ENCODE data around the gene AP1S1.
A peak's percentile ranks its signal among the peaks of the same experiment; 100 is the strongest.
"Not testable (repeated sequence)": the region's sequence is repeated elsewhere in the genome, so short reads cannot be mapped to it uniquely, and the experiment has no call there.

Gene AP1S1

GRCh38 chr7:101153969-101154692 is at the start of gene AP1S1:
Gene AP1S1, plus strand, starts transcription at chr7:101154476. Its CDS starts 39 bp downstream, at chr7:101154515.
- peak; percentile 77 to 85 for DNase-seq (ENCODE audit: low read depth in 1 of 2, low spot score in 1 of 2)

GRCh38 chr7:101104799-101105198 is 49.5 kb upstream of the AP1S1 start:
- no peak for DNase-seq (ENCODE audit: low read depth in 1 of 2, low spot score in 1 of 2)

DNA sequence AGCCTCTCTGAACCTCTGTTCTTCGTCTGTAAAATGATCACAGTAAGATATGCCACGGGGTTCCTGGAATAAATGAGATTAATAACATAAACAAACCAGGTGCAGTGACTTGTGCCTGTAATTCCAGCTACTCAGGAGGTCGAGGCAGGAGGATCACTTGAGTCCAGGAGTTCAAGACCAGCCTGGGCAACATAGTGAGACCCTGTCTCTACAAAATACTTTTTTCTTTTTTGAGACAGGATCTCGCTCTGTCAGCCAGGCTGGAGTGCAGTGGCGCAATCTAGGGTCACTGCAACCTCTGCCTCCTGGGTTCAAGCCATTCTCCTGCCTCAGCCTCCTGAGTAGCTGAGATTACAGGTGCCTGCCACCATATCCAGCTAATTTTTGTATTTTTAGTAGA is 49.0 kb upstream of the AP1S1 start:
- not testable (repeated sequence) for DNase-seq (ENCODE audit: low read depth in 1 of 2, low spot score in 1 of 2)

DNA sequence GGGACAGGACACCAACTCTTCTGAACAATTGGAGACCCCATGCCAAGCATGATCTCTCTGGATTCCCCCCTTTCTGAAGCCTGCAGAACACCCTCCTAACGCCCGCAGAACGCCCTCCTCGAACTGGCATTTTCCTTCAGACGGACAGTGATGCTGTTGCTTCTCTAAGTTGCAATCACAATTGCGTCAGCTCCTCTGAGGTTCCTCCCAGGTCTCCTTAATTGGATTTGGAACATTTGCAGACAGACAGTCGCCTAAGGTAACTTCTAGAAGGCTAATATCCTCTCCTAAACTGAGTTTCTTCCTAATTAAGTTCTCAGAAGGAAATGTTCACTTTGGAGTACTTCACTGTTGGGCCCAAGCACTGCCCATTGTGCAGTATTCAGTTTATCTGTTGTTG is 47.9 kb upstream of the AP1S1 start:
- no peak for DNase-seq (ENCODE audit: low read depth in 1 of 2, low spot score in 1 of 2)

DNA sequence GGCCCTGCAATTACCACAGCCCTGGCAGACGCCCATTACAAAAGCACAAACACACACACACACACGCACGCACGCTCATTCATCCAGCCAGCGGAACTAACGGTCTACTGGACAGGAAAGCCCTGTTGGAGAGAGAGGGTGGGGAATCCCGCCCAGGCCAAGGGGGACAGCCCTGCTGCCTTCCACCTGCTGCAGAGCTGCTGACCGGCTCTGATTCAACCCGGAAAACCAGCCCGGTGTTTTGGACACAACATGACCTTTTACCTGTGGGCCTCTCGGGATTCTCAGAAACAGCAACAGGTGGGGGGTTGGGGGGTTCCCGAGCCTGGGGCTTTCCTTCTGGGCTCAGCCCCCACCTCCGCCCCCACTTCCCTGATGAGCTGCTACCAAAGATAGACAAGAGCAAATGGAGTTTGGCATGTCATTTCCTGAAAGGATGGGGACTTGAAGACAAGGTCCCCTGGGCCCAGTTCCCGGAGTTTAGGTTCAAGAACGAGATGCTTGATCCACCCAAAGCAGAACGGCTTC is 45.9 kb upstream of the AP1S1 start:
- DNase-seq (ENCODE audit: low read depth in 1 of 2, low spot score in 1 of 2): no peak

DNA sequence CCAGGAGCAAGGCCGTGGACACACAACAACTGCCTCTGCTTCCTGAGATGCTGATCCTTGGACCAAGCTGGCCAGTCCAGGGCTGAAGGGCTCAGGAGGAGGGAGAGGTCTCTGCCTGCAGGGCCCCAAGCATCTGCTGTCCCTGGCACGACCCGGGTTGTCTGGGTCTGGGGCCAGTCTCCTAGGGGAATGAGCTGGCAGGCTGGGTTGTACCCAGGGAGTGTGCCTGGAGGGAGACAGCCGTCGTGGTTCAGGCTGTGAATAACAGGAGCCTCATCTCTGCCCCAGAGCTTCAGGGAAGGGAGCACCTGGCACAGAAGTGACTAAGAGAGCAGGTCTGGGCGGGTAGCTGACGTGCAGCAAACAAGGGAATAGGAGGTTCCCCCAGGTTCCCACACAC is 45.3 kb upstream of the AP1S1 start:
- DNase-seq (ENCODE audit: low read depth in 1 of 2, low spot score in 1 of 2): no peak

GRCh38 chr7:101109368-101109767 is 44.9 kb upstream of the AP1S1 start:
- DNase-seq (ENCODE audit: low read depth in 1 of 2, low spot score in 1 of 2): no peak

DNA sequence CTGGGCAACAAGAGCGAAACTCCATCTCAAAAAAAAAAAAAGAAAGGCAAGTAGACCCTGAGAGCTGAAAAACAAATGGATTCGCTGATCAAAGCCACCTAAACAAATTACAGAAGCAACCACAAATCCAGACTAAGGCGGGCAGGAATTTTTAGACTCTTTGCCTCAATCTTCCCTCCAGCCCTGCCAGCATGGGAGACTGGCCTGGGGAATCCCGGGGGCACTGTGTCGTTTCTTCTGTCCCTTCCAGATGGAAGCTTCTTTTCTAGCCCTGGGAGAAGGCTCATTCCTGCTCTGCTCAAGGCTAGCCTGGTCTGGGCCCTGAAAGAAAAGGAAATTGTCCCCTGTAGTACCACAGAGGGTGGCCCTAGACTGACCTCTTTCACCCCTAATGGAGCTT is 43.0 kb upstream of the AP1S1 start:
- no peak for DNase-seq (ENCODE audit: low read depth in 1 of 2, low spot score in 1 of 2)

DNA sequence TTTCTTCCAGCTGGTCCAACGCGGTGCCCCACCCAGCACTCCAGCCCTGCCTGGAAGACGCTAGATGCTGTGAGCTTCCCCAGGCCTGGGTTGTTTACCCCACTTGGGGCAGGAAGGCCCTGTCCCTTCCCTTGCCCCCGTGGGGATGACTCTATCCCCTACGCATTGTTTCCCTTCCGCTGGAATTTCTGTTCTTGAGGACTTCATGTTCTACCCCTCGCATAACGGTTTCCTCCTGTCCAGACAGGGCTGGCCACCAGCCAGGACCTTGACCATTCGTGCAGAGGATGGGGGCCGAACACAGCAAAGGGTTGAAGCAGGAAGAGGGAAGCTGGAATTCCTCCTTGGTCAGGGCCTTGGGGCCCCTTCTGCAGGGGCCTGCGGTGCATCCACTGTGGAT is 42.0 kb upstream of the AP1S1 start:
- no peak for DNase-seq (ENCODE audit: low read depth in 1 of 2, low spot score in 1 of 2)

DNA sequence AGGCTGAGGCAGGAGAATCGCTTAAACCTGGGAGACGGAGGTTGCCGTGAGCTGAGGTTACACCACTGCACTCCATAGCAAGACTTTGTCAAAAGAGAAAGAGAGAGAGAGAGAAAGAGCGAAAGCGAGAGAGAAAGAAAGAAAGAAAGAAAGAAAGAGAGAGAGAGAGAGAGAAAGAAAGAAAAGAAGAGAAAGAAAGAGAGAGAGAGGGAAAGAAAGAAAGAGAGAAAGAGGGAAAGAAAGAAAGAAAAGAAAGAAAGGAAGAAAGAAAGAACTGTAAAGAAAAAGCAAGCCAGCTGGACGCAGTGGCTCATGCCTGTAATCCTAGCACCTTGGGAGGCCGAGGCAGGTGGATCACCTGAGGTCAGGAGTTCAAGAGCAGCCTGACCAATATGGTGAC is 41.1 kb upstream of the AP1S1 start:
- DNase-seq (ENCODE audit: low read depth in 1 of 2, low spot score in 1 of 2): not testable (repeated sequence)

GRCh38 chr7:101113836-101114235 is 40.4 kb upstream of the AP1S1 start:
- DNase-seq (ENCODE audit: low read depth in 1 of 2, low spot score in 1 of 2): no peak

- DNase-seq (ENCODE audit: low read depth in 1 of 2, low spot score in 1 of 2): no peak
These were observed 39.8 kb upstream of the AP1S1 start for GRCh38 chr7:101114492-101114891.

DNA sequence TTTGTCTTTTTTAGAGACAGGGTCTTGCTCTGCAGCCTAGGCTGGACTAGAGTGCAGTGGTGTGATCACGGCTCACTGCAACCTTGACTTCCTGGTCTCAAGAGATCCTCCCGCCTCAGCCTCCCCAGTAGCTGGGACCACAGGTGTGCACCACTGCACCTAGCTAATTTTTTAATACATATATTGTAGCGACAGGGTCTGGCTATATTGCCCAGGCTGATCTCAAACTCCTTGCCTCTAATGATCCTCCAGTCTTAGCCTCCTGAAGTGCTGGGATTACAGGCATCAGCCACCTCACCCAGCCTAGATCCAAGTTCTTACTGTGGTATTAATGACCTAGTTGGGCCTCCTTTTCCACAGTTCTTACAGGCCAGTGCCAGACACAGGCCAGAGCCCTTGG is 39.1 kb upstream of the AP1S1 start:
- no peak for DNase-seq (ENCODE audit: low read depth in 1 of 2, low spot score in 1 of 2)

DNA sequence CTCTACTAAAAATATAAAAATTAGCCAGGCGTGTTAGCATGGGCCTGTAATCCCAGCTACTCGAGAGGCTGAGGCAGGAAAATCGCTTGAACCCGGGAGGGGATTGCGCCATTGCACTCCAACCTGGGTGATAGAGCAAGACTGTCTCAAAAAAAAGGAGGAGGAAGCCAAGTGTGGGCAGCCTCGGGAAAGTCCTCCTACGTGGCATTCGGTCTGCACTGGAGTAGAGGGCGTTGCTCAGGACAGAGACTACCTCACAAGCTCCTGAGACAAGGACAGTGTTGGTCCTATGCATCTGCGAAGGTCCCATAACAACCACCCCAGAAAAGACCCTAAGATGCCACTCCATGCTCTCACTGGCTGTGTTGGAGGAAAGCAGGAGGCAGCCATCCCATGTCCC is 37.4 kb upstream of the AP1S1 start:
- DNase-seq (ENCODE audit: low read depth in 1 of 2, low spot score in 1 of 2): no peak

- DNase-seq (ENCODE audit: low read depth in 1 of 2, low spot score in 1 of 2): no peak
These were observed 35.4 kb upstream of the AP1S1 start for GRCh38 chr7:101118856-101119255.

DNA sequence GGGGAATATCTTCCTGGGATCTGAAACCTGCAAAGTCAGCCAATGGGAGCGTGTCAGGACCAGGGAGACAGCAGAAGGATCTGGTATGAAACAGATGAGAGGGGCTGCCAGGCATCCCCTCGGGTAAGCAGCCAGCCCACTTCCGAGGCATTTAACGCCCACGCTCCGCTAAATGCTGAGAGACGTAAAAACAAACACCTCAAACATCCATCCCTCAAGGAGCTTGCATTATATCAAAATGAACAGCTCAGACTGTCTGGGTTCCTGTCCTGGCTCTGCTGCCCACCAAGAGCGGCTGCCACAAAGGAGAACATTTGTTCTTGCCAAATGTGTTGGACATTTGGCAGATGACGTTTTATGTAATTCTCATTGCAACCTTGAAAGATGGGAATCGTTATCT is 34.4 kb upstream of the AP1S1 start:
- no peak for DNase-seq (ENCODE audit: low read depth in 1 of 2, low spot score in 1 of 2)

GRCh38 chr7:101120315-101120714 is 34.0 kb upstream of the AP1S1 start:
- DNase-seq (ENCODE audit: low read depth in 1 of 2, low spot score in 1 of 2): no peak

- not testable (repeated sequence) for DNase-seq (ENCODE audit: low read depth in 1 of 2, low spot score in 1 of 2)
These were observed 32.7 kb upstream of the AP1S1 start for GRCh38 chr7:101121631-101121990.

DNA sequence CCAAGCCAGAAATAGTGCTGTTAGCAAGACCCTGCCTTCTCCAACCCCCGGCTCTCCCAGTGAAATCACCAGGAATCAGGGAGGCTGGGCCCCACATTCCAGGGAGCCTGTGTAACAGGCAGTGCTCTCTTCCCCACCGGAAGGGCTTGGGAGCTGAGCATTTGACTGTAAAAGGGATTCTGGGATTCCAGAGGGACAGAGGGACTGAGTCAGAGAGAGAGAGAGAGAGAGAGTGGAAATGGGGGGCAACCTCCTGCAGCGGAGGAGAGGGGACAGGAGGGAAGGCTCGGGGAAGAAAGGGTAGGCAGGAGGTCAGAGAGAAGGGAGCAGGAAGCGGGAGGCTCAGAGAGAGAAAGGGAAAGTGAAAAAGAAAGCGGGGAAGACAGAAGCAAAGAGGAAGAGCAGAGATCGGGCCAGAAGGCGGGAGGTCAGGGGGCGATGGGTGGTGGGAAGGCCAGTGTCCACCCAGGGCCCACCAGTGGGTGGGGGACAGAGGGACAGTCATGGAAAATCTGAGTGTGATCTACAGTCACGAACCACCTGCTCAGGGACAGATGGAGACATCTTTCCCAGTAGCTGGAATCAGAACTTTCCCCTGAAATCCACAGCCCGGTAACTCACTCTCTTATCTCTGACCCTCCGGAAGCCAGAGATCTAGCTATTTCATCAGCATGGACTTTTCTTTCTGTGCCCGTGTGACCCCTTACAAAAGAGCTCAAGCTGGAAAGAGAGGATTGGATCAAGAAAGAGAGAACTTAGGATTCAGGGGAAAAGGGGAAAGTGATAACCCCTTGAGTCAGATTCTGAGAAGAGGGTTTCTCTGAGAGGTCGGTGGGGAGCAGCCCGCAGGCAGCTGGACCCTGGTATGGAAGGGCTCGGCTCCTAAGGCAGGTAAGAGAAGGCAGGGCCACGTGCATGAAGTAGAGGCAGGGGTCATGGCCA is 32.0 kb upstream of the AP1S1 start:
- no peak for DNase-seq (ENCODE audit: low read depth in 1 of 2, low spot score in 1 of 2)

DNA sequence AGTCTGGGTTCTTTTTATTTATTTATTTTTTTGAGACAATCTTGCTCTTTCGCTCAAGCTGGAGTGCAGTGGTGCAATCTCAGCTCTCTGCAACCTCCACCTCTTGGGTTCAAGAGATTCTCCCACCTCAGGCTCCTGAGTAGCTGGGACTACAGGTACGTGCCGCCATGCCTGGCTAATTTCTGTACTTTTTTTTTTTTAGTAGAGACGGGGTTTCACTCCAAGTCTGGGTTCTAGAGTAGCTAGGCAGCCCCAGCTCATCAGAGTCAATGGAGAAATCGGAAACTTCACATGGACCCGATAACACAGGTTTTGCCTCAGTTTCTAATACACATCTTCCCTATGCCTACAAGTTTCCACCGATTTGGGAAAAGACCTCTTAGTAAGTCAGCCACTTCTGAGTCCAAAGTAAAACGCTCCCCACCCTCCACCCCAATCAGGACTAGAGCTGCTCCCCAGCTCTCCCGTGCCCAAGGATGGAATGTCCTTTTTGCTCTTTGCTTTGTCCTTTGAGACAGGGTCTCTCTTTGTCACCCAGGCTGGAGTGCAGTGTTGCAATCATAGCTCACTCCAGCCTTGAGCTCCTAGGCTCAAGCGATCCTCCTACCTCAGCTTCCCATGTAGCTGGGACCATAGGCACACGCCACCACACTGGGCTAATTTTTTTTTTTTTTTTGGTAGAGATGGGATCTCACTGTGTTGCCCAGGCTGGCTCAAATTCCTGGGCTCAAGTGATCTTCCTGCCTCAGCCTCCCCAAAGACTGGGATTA is 31.2 kb upstream of the AP1S1 start:
- DNase-seq (ENCODE audit: low read depth in 1 of 2, low spot score in 1 of 2): no peak

DNA sequence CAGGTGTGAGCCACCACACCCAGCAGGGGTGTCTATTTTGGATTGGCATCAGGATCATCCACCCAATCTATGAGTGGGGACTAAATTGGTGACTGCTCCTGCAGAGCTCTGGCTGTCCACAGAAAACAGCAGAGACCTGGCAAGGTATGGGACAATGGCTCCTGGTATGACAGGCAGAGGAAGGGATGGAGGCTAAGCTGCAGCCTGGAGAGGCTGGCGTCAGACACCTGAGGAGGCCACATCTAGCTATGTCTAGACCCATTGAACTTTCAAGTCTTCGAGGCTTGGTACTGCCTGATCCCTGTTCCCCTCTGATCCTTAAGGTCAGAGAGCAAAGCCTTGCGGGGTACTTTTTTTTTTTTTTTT is 30.6 kb upstream of the AP1S1 start:
- no peak for DNase-seq (ENCODE audit: low read depth in 1 of 2, low spot score in 1 of 2)

All from activated T-helper 1 cell treated with anti-CD3 and anti-CD28 coated beads, Interleukin-2, amount 50 U/mL, for 16 hours (primary cell).